Measurements from ENCODE around the gene FOXN1.

The FOXN1 gene

GRCh38 chr17:28570716-28571360 lies 64.7 kb downstream of the FOXN1 start:
- no peak for TF ChIP-seq CTCF (conservative IDR thresholded peaks at IDR 0.05)
- peak overlapping the region; percentile 95 for H3K27ac ChIP-seq

GRCh38 chr17:28571361-28572122 lies 65.4 kb downstream of the FOXN1 start, which contains the start of gene PIGS:
Gene PIGS, minus strand, starts transcription at chr17:28571524. Its CDS starts 28 bp downstream, at chr17:28571496.
- TF ChIP-seq CTCF (conservative IDR thresholded peaks at IDR 0.05) = no peak

GRCh38 chr17:28572259-28573039 lies 66.3 kb downstream of the FOXN1 start:
- H3K27ac ChIP-seq = peak overlapping the region; percentile 95

More at GRCh38 chr17:28571361-28572122, 65.4 kb downstream of the FOXN1 start, which contains the start of gene PIGS:
- H3K27ac ChIP-seq = peak within 1 kb of the TSS; percentile 95

GRCh38 chr17:28573040-28573380 lies 66.9 kb downstream of the FOXN1 start:
- TF ChIP-seq CTCF (conservative IDR thresholded peaks at IDR 0.05) = no peak
- H3K27ac ChIP-seq = no peak overlapping the region

More at GRCh38 chr17:28572259-28573039, 66.3 kb downstream of the FOXN1 start:
- no peak for TF ChIP-seq CTCF (conservative IDR thresholded peaks at IDR 0.05)

- no peak overlapping the region for H3K27ac ChIP-seq
- TF ChIP-seq CTCF (conservative IDR thresholded peaks at IDR 0.05) = no peak
Measured at GRCh38 chr17:28573521-28573920, 67.4 kb downstream of the FOXN1 start.

GRCh38 chr17:28573966-28574480 lies 67.9 kb downstream of the FOXN1 start:
- TF ChIP-seq CTCF (conservative IDR thresholded peaks at IDR 0.05) = no peak
- H3K27ac ChIP-seq = no peak overlapping the region

- TF ChIP-seq CTCF (conservative IDR thresholded peaks at IDR 0.05) = peak; percentile 27; the same call in 1 of the 2 replicates
- H3K27ac ChIP-seq = no peak overlapping the region
Measured at GRCh38 chr17:28574526-28574925, 68.4 kb downstream of the FOXN1 start.
